HepG2 (cell line): ENCODE measurements around the gene ACSF3. TPM values are rescaled to one million over a fixed set of nuclear protein-coding genes. Genes with fewer than 3 reads are reported as not detected.

Experiments used
- AKAP8 ChIP-seq: sonication (generic); formaldehyde crosslinking; IDR thresholded peaks from 2 replicates; pipeline ENCODE4 v1.5.1; 2020; ENCODE audit warnings: mild to moderate bottlenecking, missing genetic modification reagents
- ATAD3A ChIP-seq: sonication (generic); formaldehyde crosslinking; IDR thresholded peaks from 2 replicates; pipeline ENCODE4 v1.4.0; 2020; ENCODE audit warnings: missing genetic modification reagents
- CENPBD1 ChIP-seq: sonication (generic); formaldehyde crosslinking; IDR thresholded peaks from 2 replicates; pipeline ENCODE4 v1.8.0; 2022; ENCODE audit warnings: missing genetic modification reagents, low read depth, mild to moderate bottlenecking, borderline replicate concordance
- CREM ChIP-seq, 2 experiments: sonication (generic) in 1 of 2; formaldehyde crosslinking in 1 of 2; IDR thresholded peaks; 2 replicates each; pipeline versions ENCODE4 v1.4.0 to v1.6.1; 2016 to 2020; ENCODE audit warnings: antibody characterized with exemption in 1 of 2, mild to moderate bottlenecking in 1 of 2, missing genetic modification reagents in 1 of 2
- EP300 ChIP-seq, 3 experiments: sonication (generic) in 1 of 3; formaldehyde crosslinking in 1 of 3; IDR thresholded peaks; 2 replicates each; pipeline versions ENCODE4 v1.5.1 to v1.6.1; 2011 to 2020; ENCODE audit warnings: low read depth in 2 of 3, low read length in 2 of 3, borderline replicate concordance in 1 of 3, improper control_type of control experiment in 1 of 3, mild to moderate bottlenecking in 1 of 3, missing genetic modification reagents in 1 of 3, moderate library complexity in 1 of 3
- FOXA3 ChIP-seq: IDR thresholded peaks from 2 replicates; pipeline ENCODE4 v1.6.1; 2016; ENCODE audit warnings: missing genetic modification reagents, missing compliant biosample characterization
- FOXO1 ChIP-seq: sonication (generic); formaldehyde crosslinking; IDR thresholded peaks from 2 replicates; pipeline ENCODE4 v1.4.0; 2020; ENCODE audit warnings: missing genetic modification reagents
- GATAD1 ChIP-seq: IDR thresholded peaks from 2 replicates; pipeline ENCODE4 v1.6.1; 2016; ENCODE audit warnings: missing genetic modification reagents, missing compliant biosample characterization
- HINFP ChIP-seq: sonication (generic); formaldehyde crosslinking; IDR thresholded peaks from 2 replicates; pipeline ENCODE4 v1.4.0; 2020; ENCODE audit warnings: low read depth, mild to moderate bottlenecking, missing genetic modification reagents
- JUNB ChIP-seq: sonication (generic); formaldehyde crosslinking; IDR thresholded peaks from 2 replicates; pipeline ENCODE4 v1.8.0; 2022; ENCODE audit warnings: missing genetic modification reagents, mild to moderate bottlenecking, borderline replicate concordance
- MATR3 ChIP-seq: sonication (generic); formaldehyde crosslinking; IDR thresholded peaks from 2 replicates; pipeline ENCODE4 v1.4.0; 2020; ENCODE audit warnings: missing genetic modification reagents
- MEIS2 ChIP-seq: sonication (generic); formaldehyde crosslinking; IDR thresholded peaks from 2 replicates; pipeline ENCODE4 v1.9.0; 2021; ENCODE audit warnings: mild to moderate bottlenecking, missing genetic modification reagents
- PHF21A ChIP-seq: sonication (generic); formaldehyde crosslinking; IDR thresholded peaks from 2 replicates; pipeline ENCODE4 v1.5.0; 2020; ENCODE audit warnings: mild to moderate bottlenecking, missing genetic modification reagents
- PITX1 ChIP-seq: sonication (generic); formaldehyde crosslinking; IDR thresholded peaks from 2 replicates; pipeline ENCODE4 v1.5.1; 2020; ENCODE audit warnings: mild to moderate bottlenecking, missing genetic modification reagents
- RAD51 ChIP-seq: fragments of 450-650 bp; IDR thresholded peaks from 2 replicates; pipeline ENCODE4 v1.6.1; 2016; ENCODE audit warnings: borderline replicate concordance
- SIN3A ChIP-seq: IDR thresholded peaks from 2 replicates; pipeline ENCODE4 v1.6.1; 2011; ENCODE audit warnings: low read depth, mild to moderate bottlenecking, control low read depth, low read length, borderline replicate concordance
- SOX13 ChIP-seq, 3 experiments: fragments of 450-650 bp in 1 of 3; sonication (generic) in 1 of 3; formaldehyde crosslinking in 1 of 3; IDR thresholded peaks in 2 of 3; conservative IDR thresholded peaks in 1 of 3; 2 replicates each; pipeline versions ENCODE4 v1.5.0 to v1.6.1; 2016 to 2020; ENCODE audit warnings: antibody characterized with exemption in 1 of 3, mild to moderate bottlenecking in 1 of 3, missing compliant biosample characterization in 1 of 3, missing genetic modification reagents in 1 of 3, moderate library complexity in 1 of 3
- SP5 ChIP-seq: IDR thresholded peaks from 2 replicates; pipeline ENCODE4 v1.6.1; 2016; ENCODE audit warnings: low read depth, borderline replicate concordance
- TRIM22 ChIP-seq: fragments of 450-650 bp; IDR thresholded peaks from 2 replicates; pipeline ENCODE4 v1.6.1; 2017
- ZBTB37 ChIP-seq: sonication (generic); formaldehyde crosslinking; IDR thresholded peaks from 2 replicates; pipeline ENCODE4 v1.4.0; 2020; ENCODE audit warnings: mild to moderate bottlenecking, missing genetic modification reagents
- ZNF234 ChIP-seq: sonication (generic); formaldehyde crosslinking; conservative IDR thresholded peaks from 2 replicates; pipeline ENCODE4 v1.5.1; 2020; ENCODE audit warnings: mild to moderate bottlenecking, missing genetic modification reagents
- ZNF331 ChIP-seq: sonication (generic); formaldehyde crosslinking; IDR thresholded peaks from 2 replicates; pipeline ENCODE4 v1.4.0; 2020; ENCODE audit warnings: missing genetic modification reagents
- ZNF724P ChIP-seq: sonication (generic); formaldehyde crosslinking; IDR thresholded peaks from 2 replicates; pipeline ENCODE4 v1.8.0; 2022; ENCODE audit warnings: missing genetic modification reagents, borderline replicate concordance
- ZNF83 ChIP-seq: sonication (generic); formaldehyde crosslinking; IDR thresholded peaks from 2 replicates; pipeline ENCODE4 v1.4.0; 2020; ENCODE audit warnings: missing genetic modification reagents, mild to moderate bottlenecking, borderline replicate concordance
- ZNF850 ChIP-seq: sonication (generic); formaldehyde crosslinking; conservative IDR thresholded peaks from 2 replicates; pipeline ENCODE4 v1.9.0; 2021; ENCODE audit warnings: mild to moderate bottlenecking, missing genetic modification reagents
- polyA plus RNA-seq, 8 experiments: library from polyadenylated mRNA; depleted of rRNA in 3 of 8; stranded (reverse) in 7 of 8; unstranded in 1 of 8; fragments of >200 nt; fragmentation: Illumina TruSeq in 4 of 8; extraction: Trizol in 4 of 8; gene quantifications; 2 replicates each; pipeline versions ENCODE4 v1.2.1 to v1.2.3, GENCODE V29; 2011 to 2016; ENCODE audit warnings: low read depth in 4 of 8, missing spikeins in 1 of 8, mixed read lengths in 1 of 8; ENCODE audit not compliant: insufficient read depth in 1 of 8
- total RNA-seq, 5 experiments: library from RNA; depleted of rRNA; stranded (reverse); fragments of >200 nt; fragmentation: Illumina TruSeq; extraction: Trizol; gene quantifications; 2 replicates each; pipeline ENCODE4 v1.2.3, GENCODE V29; 2016; ENCODE audit warnings: low read depth in 1 of 5

Gene ACSF3
- total and polyA plus RNA-seq, 2 of the 13 experiments (the other 11 are each of a cell fraction or from before 2014, with no cell fraction given): 14.9 to 30.6 TPM

GRCh38 chr16:89201439-89202377 is 108.1 kb downstream of the ACSF3 start (continued):
- no peak for TF ChIP-seq CREM (IDR thresholded peaks at IDR 0.05)
- TF ChIP-seq CREM (CRISPR knock-in tag; IDR thresholded peaks at IDR 0.05): no peak
- no peak for TF ChIP-seq PITX1 (CRISPR knock-in tag)
- no peak for TF ChIP-seq ZNF724P (CRISPR knock-in tag)
- TF ChIP-seq TRIM22: no peak
- TF ChIP-seq MEIS2 (CRISPR knock-in tag): no peak
- no peak for TF ChIP-seq JUNB (CRISPR knock-in tag)
- no peak; the same call in 1 of the 2 replicates for TF ChIP-seq ZNF331 (CRISPR knock-in tag)
- TF ChIP-seq RAD51: no peak
- no peak for TF ChIP-seq SOX13 (IDR thresholded peaks at IDR 0.05)
- no peak for TF ChIP-seq SOX13 (CRISPR knock-in tag; conservative IDR thresholded peaks at IDR 0.05 in 1 of 2, IDR thresholded peaks at IDR 0.05 in 1 of 2)
- no peak for TF ChIP-seq EP300 (IDR thresholded peaks at IDR 0.05; ENCODE audit: low read depth in 2 of 2, low read length in 2 of 2)
- TF ChIP-seq EP300 (CRISPR knock-in tag; IDR thresholded peaks at IDR 0.05; ENCODE audit: borderline replicate concordance): no peak
- no peak for TF ChIP-seq ZNF850 (CRISPR knock-in tag)
- no peak for TF ChIP-seq GATAD1
- TF ChIP-seq FOXO1 (CRISPR knock-in tag): no peak
- TF ChIP-seq HINFP (CRISPR knock-in tag): no peak
- no peak for TF ChIP-seq ZBTB37
- no peak; the same call in 1 of the 2 replicates for TF ChIP-seq MATR3 (CRISPR knock-in tag)
- TF ChIP-seq SP5 (CRISPR knock-in tag): no peak
- TF ChIP-seq ZNF234: no peak
- TF ChIP-seq ZNF83 (CRISPR knock-in tag): no peak
- TF ChIP-seq PHF21A (CRISPR knock-in tag): no peak
- TF ChIP-seq AKAP8 (CRISPR knock-in tag): no peak
- TF ChIP-seq FOXA3 (CRISPR knock-in tag): no peak
- TF ChIP-seq CENPBD1 (CRISPR knock-in tag): no peak
- no peak for TF ChIP-seq ATAD3A (CRISPR knock-in tag)
- peak; percentile 22; the same call in 1 of the 2 replicates for TF ChIP-seq SIN3A
